ENCODE results near the gene ANKRD33B. TPM values are rescaled to one million over a fixed set of nuclear protein-coding genes. Genes with fewer than 3 reads are reported as not detected.
A peak's percentile ranks its signal among the peaks of the same experiment; 100 is the strongest.

Gene ANKRD33B
- total RNA-seq, 1 experiment from 2014 or later, result 25.3 TPM

GRCh38 chr5:10528827-10529226, 35.0 kb upstream of the ANKRD33B start:
- no peak for TF ChIP-seq CTCF (IDR thresholded peaks at IDR 0.05; ENCODE audit: insufficient read depth in 1 of 2, low read depth in 1 of 2, low read length in 1 of 2, severe bottlenecking in 1 of 2, unreplicated experiment in 1 of 2)

GRCh38 chr5:10530601-10531320, 33.1 kb upstream of the ANKRD33B start:
- no peaks in the 10 kb centered on the region for H3K4me1 ChIP-seq
- Mint-ChIP-seq H3K4me1 (ENCODE audit: low read depth, unreplicated experiment) (no peaks in the 10 kb centered on the region), H3K4me3 (ENCODE audit: unreplicated experiment) (no peak overlapping the region), H3K27me3 (ENCODE audit: insufficient read depth, unreplicated experiment) (no peaks in the 10 kb centered on the region), H3K9me3 (ENCODE audit: unreplicated experiment) (no peaks in the 10 kb centered on the region), H3K27ac (ENCODE audit: unreplicated experiment) (no peak overlapping the region), H3K36me3 (ENCODE audit: insufficient read depth, unreplicated experiment) (peaks cover 4% of the 10 kb centered on the region)
- no TSS peak for BruUV-seq (replicated peaks)
- H3K27me3 ChIP-seq (replicated peaks; ENCODE audit: control insufficient read depth, insufficient read depth, low read length), result no peaks in the 10 kb centered on the region
- CTCF ChIA-PET, result no interaction called here
- no peak for DNase-seq
- no peak overlapping the region for H3K4me3 ChIP-seq (ENCODE audit: low read depth, low read length)
- no peaks in the 10 kb centered on the region for H3K36me3 ChIP-seq (ENCODE audit: control insufficient read depth, insufficient read depth, low read length)
- H3K9me3 ChIP-seq, result no peaks in the 10 kb centered on the region
- TF ChIP-seq CTCF (IDR thresholded peaks at IDR 0.05; ENCODE audit: insufficient read depth in 1 of 2, low read depth in 1 of 2, low read length in 1 of 2, severe bottlenecking in 1 of 2, unreplicated experiment in 1 of 2), result no peak
- intact Hi-C loops (cut with micrococcal nuclease; ENCODE audit: unreplicated experiment), result no loop called here
- POLR2A ChIA-PET, result no interaction called here

More at GRCh38 chr5:10528827-10529226, 35.0 kb upstream of the ANKRD33B start:
- H3K27me3 Mint-ChIP-seq (ENCODE audit: insufficient read depth, unreplicated experiment), result no peaks in the 10 kb centered on the region
- ChIA-PET CTCF (interaction anchor here (0.7 kb wide), 1 partner anchor 19 kb away, joined by 3 read pairs; no protein-coding TSS in a partner anchor), POLR2A (no interaction called here)
- Histone ChIP-seq H3K9me3 (no peaks in the 10 kb centered on the region), H3K4me1 (no peaks in the 10 kb centered on the region), H3K4me3 (ENCODE audit: low read depth, low read length) (no peak overlapping the region), H3K36me3 (ENCODE audit: control insufficient read depth, insufficient read depth, low read length) (no peaks in the 10 kb centered on the region), H3K27me3 (replicated peaks; ENCODE audit: control insufficient read depth, insufficient read depth, low read length) (no peaks in the 10 kb centered on the region)
- H3K36me3 Mint-ChIP-seq (ENCODE audit: insufficient read depth, unreplicated experiment), result peaks cover 4% of the 10 kb centered on the region
- DNase-seq, result no peak
- H3K9me3 Mint-ChIP-seq (ENCODE audit: unreplicated experiment), result no peaks in the 10 kb centered on the region
- no TSS peak for BruUV-seq (replicated peaks)
- H3K4me3 Mint-ChIP-seq (ENCODE audit: unreplicated experiment), result no peak overlapping the region
- no peaks in the 10 kb centered on the region for H3K4me1 Mint-ChIP-seq (ENCODE audit: low read depth, unreplicated experiment)
- no peak overlapping the region for H3K27ac Mint-ChIP-seq (ENCODE audit: unreplicated experiment)
- intact Hi-C loops (cut with micrococcal nuclease; ENCODE audit: unreplicated experiment), result no loop called here

DNA sequence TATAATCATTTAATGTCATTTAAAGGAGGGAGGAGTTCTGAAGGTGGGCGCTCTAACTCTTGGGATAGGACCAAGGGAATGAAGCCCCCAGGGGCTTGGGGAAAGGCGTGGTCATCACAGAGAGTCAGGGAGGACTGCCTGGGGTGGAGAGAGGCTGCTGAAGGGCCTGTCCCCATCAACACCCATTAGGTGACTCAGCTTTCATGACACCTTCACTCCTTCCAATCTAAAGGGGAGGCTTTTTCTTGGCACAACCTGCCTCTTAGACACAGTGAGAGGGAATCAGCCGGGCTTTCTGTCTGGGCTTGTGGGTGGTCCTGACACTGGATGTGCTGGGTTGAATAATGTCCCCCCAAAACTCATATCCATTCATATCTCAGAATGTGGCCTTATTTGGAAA, 31.4 kb upstream of the ANKRD33B start:
- Histone ChIP-seq H3K27me3 (replicated peaks; ENCODE audit: control insufficient read depth, insufficient read depth, low read length) (no peaks in the 10 kb centered on the region), H3K4me3 (ENCODE audit: low read depth, low read length) (no peak overlapping the region), H3K36me3 (ENCODE audit: control insufficient read depth, insufficient read depth, low read length) (no peaks in the 10 kb centered on the region), H3K9me3 (no peaks in the 10 kb centered on the region), H3K4me1 (peaks cover 7% of the 10 kb centered on the region)
- TF ChIP-seq CTCF (IDR thresholded peaks at IDR 0.05; ENCODE audit: insufficient read depth in 1 of 2, low read depth in 1 of 2, low read length in 1 of 2, severe bottlenecking in 1 of 2, unreplicated experiment in 1 of 2), result no peak
- Mint-ChIP-seq H3K27me3 (ENCODE audit: insufficient read depth, unreplicated experiment) (no peaks in the 10 kb centered on the region), H3K36me3 (ENCODE audit: insufficient read depth, unreplicated experiment) (peaks cover 8% of the 10 kb centered on the region), H3K27ac (ENCODE audit: unreplicated experiment) (peak overlapping the region; percentile 70), H3K9me3 (ENCODE audit: unreplicated experiment) (no peaks in the 10 kb centered on the region), H3K4me1 (ENCODE audit: low read depth, unreplicated experiment) (peaks cover 10% of the 10 kb centered on the region), H3K4me3 (ENCODE audit: unreplicated experiment) (no peak overlapping the region)
- DNase-seq, result no peak
- intact Hi-C loops (cut with micrococcal nuclease; ENCODE audit: unreplicated experiment), result no loop called here
- POLR2A ChIA-PET, result no interaction called here
- BruUV-seq (replicated peaks), result no TSS peak
- CTCF ChIA-PET, result no interaction called here
